Activated T-cell treated with anti-CD3 and anti-CD28 coated beads for 1 hour (primary cell): ENCODE measurements around the gene PLEKHH1.
"Not testable (repeated sequence)": the region's sequence is repeated elsewhere in the genome, so short reads cannot be mapped to it uniquely, and the experiment has no call there.

Experiments used
- DNase-seq: peaks from one replicate; pipeline ENCODE4 v3.0.0-alpha.2; 2020; ENCODE audit warnings: low read depth

Gene PLEKHH1

DNA sequence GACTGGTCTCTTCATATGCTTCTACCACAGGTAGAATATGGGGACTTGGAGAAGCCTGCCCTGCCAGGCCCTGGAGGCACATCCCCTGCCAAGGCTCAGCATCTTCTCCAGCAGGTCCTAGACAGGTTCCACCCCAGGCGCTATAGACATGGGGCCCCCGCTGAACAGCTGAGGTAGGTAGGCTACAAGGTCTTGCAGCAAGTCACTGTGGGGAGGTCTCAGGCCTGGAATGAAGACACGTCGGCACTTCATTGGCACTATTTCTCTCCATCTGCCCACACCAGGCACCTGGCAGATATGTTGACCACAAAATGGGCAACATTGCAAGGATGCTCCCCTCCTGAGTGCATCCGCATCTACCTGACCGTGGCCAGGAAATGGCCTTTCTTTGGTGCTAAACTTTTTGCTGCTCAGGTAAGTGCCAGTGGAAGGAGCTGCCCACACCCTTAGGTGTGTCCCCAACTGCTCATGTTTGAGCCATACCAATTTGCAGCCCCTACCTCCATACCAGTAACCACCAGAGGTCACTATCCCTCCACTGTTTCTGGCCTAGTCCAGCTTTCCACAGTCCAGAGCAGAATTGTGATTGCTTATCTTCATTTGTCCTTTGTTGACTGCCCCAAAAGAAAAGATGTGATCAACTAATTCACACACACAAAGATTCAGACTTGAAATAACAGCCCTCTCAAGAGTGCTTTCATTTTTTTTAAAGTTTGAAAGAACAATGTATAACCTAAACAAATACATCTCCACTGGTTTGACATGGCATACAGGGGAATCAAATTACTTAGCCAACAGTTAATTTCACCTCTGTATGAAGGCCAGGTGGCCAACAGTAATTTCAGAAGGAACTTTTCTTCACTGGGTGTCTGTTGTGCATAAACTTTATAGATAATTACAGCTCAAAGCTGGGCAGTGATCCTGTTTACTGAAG lies 50.9 kb downstream of the PLEKHH1 start:
- no peak for DNase-seq

DNA sequence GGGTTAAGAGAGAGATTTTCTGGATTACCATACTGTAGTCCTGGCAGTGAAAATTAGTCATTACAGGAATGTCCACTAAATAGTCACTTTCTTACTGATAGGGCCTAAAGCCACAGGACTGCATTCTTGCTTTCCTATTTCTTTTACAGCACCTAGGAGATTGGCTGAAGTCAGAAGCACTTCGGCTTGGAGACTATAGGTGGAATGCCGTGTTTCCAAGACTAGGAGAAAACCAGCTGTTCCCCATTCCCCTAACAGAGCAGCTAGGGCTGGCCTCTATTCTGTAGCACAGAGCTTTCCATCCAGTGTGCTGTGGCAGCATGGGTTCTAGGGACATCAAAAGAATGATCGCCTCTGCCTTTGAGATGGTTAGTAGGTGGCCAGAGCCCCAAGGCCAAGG lies 51.9 kb downstream of the PLEKHH1 start:
- no peak for DNase-seq

DNA sequence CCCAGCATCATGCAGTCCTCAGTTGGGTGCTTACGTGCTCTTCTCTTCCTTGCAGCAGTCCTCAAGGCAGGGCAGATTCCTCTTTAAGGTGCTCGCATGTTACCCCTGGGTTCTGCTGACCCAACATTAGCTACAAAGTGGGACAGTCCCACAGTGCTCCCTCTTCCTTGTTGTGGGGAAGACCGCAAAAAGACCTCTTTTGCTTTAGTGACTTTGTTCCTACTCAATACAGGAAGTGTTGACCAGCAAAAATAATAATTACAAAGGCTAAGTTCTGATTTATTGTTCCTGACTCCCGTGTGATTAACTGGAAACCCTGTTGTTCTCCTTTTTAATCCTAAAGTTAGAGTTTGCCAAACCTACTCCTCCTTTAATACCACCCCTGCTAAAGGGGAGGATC lies 53.3 kb downstream of the PLEKHH1 start:
- DNase-seq = no peak

DNA sequence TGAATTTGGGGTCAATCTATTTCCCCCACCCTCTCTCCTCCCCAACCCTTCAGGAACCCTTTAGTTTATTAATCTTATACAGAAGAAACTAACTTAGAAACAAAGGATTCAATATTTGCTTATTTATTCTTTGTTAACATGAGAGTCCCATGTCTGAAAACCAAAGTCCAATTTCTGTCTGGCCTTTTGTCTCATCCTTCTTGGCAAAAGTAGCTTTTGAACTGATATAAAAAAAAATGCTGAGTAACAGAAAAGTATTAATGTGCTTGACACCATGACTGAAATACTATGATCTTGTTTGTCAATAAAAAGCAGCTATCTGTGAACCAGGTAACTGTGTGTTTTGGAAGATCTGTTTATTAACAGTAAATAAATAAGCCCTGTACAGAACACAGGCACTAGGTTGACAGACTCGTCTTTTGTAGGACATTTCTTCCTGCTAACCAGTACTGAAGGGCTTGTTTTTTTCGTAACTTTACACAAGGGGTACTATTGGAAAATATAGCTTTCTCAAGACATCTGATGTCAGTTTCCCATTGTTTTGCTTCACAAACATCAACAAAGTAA lies 56.2 kb downstream of the PLEKHH1 start:
- DNase-seq = no peak

DNA sequence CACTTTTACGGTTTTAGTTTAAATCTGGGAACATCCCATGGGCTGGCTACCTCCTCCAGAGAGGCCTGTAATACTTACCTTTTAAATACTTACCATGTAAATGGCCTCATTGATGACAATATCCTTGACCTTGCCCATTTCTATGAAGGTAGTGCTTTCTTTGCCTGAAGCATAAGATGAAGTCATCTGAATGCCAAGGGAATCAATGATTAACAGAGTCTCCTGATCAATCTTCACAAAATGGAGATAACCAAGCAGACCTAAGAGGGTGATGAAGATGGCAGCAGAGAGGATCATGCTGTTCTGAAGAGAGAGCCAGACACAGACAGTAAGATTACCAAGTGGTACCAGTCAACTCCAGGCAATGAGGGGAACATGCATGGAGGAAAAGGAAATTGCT lies 60.6 kb downstream of the PLEKHH1 start:
- not testable (repeated sequence) for DNase-seq

DNA sequence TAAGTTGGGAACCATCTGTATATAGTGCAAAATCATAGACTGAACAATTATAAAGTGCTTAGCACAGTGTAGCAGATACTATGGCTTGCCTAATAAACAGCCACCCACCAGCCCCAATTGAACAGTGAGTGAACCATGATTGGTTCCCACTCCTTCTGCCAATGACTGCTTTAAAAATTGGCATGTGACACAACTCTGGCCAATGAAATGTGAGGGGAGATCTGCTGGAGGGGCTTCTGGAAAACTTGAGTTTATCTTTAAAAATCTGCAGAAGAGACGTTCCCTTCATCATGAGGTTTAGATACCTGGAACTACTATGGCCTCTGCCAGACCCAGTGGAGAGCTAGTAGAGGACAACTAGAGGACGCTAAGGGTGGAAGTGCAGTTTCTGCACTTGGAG lies 62.3 kb downstream of the PLEKHH1 start:
- DNase-seq = no peak

DNA sequence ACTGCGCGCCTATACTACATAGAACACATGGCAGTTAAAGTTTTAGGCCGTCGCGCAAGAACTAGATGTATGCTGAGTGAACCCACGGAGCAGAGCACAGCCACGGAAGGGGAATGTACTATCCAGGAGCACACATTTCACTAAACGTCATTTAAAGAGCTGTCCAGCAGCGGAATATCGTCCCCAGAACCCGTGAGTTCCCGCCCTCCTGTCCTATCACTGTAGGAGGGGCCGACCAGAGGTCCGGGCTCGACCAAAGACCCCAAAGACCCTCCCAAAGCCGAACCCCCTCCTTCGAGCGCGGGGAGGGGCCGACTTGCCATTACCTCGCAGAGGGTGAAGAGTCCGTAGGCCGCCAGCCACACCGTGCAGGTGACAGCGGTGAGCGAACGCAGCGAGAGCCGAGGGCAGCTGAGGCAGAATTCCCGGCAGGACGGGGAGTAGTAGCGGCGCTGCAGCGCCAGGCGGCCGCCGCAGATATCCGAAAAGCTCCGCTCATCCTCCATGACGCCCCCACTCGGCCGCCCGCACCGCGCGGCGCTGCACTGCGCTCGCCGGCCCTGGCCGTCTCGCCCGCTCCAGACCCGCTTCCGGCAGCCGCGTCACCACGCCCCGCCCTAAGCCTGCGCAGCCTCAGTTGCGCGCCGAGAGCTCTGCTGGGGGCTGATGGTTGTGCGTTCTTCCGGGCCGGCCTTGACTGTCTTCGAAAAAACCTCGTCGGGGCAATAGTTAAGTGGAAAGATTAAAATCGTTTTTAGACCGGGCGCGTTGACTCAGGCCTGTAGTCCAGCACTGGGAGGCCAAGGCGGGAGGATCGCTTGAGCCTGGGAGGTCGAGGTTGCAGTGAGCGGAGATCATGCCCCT lies 66.8 kb downstream of the PLEKHH1 start, which contains the start of gene PIGH:
Gene PIGH, minus strand, starts transcription at position 571 of the 864 bp plus-strand sequence. Its CDS starts 65 bp downstream, at position 506.
- peak; percentile 91 for DNase-seq

DNA sequence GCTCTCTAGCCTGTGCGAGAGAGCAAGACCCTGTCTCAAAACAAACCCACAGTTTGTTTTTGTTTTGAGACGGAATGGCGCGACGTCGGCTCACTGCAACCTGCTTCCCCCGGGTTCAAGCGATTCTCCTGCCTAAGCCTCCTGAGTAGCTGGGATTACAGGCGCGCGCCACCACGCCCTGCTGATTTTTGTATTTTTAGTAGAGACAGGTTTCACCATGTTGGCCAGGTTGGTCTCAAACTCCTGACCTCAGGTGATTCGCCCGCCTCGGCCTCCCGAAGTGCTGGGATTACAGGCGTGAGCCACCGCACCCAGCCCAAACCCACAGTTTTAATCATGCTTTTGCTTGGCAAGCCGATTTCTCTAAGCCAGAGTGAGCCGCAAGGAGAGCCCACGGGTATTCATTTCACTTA lies 67.5 kb downstream of the PLEKHH1 start:
- DNase-seq = not testable (repeated sequence)

DNA sequence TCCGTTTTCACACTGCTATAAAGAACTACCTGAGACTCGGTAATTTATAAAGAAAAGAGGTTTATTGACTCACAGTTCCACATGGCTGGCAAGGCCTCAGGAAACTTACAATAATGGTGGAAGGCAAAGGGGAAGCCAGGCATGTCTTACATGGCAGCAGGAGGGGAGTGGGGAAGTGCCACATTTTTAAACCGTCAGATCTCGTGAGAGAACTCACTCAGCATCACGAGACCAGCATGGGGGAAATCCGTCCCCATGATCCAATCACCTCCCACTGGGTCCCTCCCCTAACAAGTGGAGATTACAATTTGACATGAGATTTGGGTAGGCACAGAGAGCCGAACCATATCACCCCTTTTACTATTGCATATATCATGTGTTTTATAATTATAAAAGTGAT lies 69.0 kb downstream of the PLEKHH1 start:
- DNase-seq = no peak

DNA sequence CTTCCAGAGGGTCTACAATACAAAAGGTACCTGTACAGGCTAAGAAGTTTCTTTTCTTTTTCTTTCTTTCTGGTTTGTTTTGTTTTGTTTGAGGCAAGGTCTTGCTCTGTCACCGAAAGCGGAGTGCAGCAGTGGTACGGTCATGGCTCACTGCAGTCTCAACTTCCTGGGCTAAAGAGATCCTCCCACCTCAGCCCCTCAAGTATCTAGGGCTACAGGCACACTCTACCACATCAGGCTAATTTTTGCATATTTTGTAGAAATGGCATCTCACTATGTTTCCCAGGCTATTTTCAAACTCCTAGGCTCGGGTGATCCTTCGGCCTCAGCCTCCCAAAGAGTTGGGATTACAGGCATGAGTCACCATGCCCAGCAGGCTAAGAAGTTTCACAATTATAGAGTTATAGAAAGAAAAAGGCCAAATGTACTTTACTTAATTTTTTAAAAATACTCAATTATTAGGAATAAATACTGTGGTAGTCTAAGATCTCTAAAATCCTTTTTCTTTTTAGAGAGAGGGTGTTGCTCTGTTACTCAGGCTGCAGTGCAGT lies 70.0 kb downstream of the PLEKHH1 start:
- no peak for DNase-seq

DNA sequence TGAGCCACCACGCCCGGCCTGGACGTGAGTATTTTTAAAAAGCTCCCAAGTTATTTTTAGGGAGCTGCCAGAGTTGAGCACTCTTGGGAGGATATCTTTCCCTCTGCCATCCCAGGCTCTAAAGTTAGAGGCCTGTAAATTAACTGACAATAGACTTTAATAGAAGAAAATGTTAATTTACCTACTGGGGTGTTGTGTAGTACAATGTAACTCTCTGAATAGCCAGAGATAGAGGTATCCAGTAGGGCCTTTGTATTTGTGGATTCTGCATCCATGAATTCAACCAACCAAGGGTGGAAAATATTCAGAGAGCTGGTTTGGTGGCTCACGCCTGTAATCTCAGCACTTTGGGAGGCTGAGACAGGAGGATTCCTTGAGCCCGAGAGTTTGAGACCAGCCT lies 74.6 kb downstream of the PLEKHH1 start:
- DNase-seq = no peak

DNA sequence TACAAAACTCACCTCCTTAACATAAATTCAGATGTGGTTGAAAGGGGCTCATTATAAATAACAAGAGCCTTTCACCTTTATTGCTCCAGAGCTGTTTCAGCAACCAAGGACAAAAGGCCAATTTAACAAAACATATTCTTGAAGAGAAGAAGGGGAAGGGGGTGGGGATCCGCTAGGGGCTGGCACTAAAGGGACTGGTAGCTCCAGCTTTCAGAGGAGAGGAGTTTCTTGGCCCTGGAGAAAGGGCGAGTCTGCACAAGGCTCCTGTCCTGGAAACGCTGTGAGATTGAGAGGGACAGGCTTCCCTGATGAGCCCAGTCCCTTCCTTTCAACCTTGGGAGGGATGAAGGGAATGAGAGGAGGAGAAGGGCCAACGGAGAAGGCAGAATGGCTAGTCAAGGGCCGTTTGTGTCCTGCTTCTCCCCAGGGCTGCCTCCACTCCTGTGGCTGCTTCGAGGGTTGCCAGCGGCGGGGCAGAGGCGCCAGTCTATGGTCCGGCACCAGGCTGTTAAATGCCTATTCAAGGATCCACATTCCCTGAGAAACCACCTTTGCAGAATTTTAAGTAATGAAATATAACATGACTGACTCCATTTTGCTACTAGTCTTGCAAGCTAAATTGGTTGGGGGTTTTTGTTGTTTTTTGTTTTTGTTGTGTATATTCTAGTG lies 76.7 kb downstream of the PLEKHH1 start:
- DNase-seq = no peak

DNA sequence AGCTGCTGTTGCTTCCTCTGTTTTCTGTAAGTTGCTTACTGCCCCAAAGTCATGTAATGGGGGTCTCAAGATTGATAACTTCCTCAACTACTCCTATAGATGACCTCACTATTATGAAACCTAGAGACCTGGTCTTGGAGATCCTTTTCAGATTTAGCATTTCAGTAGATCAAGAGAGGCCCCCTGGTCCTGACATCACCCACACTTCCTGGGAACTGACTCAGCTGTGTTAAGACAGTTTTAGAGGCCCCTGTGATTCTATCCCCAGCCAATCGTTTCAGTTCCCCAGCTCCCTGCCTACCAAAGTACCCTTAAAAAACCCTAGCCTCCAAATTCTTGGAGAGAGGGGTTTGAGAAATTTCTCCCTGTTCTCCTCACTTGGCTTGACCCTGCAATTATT lies 77.4 kb downstream of the PLEKHH1 start:
- DNase-seq = no peak

DNA sequence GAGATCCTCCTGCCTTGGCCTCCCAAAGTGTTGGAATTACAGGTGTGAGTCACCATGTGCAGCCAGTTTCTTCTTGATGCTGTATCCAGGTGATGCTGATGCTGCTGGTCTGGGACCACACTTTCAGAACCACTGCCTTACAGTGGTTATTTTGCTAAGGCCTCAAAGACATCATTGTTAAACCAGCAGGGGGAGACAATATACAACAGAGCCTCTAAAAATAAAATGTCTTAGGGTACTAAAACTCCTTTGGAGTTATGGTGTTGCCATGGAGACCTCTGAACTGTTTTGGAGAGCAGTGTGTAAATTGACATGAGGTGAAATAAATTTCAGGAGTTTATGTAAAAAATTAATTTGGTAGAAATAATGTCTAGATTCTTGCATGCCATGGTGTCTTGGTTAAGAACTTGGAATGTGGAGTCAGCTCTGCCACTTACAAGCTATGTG lies 85.5 kb downstream of the PLEKHH1 start:
- no peak for DNase-seq

DNA sequence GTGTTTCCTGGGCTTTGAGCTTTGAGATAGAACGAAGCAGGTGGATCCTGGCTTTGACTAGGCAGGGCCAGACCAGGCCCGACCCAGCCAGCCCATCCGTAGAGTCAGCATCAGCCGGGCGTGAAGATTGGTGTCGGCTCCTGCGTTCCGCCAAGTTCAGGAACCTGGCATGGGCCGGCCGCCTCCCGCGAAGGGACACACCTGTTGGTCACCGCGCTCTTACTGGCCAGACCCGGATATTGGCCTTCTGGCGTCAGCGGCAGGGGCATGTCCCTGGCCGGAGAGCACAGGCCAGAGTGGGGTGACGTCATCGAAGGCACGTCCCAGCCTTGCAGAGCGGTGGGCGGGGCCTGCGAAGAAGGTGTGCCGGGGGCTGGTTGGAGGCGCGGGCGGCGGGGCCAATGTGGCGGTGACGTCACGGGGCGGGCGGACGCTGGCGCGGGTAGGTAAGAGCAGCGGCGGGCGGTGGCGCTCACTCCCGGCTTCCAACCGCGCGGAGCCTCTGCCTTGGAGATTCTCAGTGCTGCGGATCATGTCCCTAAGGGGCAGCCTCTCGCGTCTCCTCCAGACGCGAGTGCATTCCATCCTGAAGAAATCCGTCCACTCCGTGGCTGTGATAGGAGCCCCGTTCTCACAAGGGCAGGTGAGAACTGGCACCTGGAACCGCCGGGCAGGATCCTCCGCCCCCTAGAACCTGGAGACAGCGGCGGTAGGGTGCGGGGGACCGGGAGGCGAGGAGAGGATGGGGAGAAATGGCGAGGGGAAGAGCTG lies 86.5 kb downstream of the PLEKHH1 start, which contains the start of gene ARG2:
Gene ARG2, plus strand, starts transcription at position 475 of the 771 bp plus-strand sequence. Its CDS starts 58 bp downstream, at position 533.
- peak; percentile 95 for DNase-seq

DNA sequence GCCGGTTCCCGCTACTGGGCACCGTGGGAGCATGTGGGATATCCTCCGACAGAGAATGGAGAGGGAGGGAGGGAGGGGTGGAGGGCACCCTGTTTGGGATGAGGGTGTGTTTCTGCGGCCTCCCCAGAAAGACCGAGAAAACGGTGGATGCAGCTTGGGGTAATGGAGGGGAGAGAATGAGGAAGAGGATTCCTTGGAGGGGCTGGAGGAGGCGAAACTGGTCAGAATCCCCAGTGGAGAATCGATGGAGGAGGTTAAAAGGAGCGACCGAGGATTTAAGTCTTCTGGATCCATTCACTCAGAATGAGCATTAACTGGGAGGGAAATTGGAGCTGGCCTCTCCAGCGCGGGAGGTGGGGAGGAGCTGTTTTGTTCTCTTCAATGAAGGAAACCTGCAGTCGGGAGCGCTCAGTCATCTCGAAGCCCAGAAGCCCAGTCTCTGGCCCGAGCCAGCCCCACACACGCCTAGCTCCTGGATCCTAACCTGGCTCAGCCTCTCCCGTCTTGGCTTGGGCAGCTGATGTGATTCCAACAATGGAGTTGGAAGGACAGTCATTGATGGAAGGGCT lies 87.2 kb downstream of the PLEKHH1 start:
- DNase-seq = no peak

DNA sequence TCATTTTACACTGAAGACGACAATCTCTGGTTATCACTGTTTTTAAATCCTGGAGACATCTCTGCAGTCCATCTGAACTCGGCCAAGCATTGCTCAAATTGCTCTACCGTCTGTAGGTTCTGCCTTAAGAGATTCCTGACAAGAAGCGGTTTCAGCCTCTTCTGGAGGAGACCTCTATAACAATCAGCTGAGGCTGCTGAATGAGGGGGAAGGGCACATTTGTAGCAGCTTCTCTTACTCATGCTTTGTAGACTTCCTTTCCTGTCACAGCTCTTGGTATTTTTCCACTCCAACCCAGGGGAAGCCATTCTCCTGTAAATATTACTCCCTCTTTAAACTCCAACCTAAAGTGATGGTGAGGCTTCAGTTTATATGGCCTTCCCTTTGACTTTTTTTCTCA lies 89.6 kb downstream of the PLEKHH1 start:
- DNase-seq = no peak

DNA sequence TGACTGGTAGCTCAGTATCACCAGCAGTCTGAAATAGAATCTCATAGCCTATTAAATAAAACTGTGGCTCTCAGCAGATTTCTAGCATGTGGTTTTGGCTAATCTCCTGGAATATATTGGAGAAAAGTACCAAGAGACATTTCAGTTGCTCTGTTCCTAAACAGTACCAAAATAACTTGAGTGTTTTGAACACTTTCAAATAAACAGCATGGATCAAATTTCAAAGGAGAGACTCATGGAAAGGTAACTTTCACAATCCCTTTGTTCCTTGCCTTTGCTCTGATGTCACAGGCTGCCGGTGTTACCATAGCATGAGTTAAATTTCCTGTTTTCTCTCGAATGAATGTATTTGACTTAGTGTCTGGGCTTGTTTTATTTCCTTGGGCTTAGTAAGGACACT lies 90.0 kb downstream of the PLEKHH1 start:
- DNase-seq = no peak

DNA sequence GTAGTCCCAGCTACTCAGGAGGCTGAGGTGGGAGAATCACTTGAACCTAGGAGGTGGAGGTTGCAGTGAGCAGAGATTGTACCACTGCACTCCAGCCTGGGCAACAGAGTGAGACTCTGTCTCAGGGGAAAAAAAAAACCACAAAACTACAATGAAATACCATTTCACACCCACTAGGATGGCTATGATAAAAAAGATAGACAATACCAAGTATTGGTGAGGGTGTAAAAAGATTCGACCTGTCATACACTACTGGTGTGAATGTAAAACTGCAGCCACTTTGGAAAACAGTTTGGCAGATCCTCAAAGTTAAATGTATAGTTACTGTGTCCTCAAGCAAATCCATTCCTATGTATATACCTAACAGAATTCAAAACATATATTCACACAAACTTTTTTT lies 93.0 kb downstream of the PLEKHH1 start:
- not testable (repeated sequence) for DNase-seq

DNA sequence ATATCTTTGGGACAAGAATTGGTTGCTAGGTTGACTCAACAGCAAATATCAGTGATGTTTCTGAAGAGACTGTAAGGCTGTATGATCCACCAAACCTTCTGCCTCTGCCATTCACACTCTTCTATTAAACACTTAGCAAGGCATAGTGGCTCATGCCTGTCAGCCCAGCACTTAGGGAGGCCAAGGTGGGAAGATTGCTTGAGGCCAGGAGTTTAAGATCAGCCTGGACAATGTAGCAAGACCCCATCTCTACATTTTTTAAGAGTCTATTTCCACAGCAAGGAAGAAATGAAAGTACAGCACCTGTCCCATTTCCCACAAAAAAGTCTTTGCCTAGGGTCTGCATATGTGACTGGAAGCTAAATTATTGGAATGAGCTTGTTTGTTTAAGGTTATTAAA lies 94.4 kb downstream of the PLEKHH1 start:
- no peak for DNase-seq
